Astrocyte of the cerebellum (primary cell): ENCODE data around the gene THADA.

Source experiments
- DNase-seq: peaks from one replicate; pipeline ENCODE4 v3.0.0-alpha.2; 2011; ENCODE audit warnings: low read depth
- H3K4me3 ChIP-seq: 2 replicates; pipeline ENCODE4 v1.5.1; 2011; ENCODE audit warnings: mild to moderate bottlenecking, low read depth, low read length, moderate library complexity
- in situ Hi-C: cut with HindIII; loops from 2 replicates; pipeline ENCODE4 v1.10.0; 2017; ENCODE audit warnings: low sequenced_read_pairs
- TF ChIP-seq, protein P1 (sequence below): IDR thresholded peaks from 2 replicates; pipeline ENCODE4 v1.5.1; 2012; ENCODE audit warnings: low read length, low read depth, moderate library complexity, mild to moderate bottlenecking; ENCODE audit errors: missing control alignments

The THADA gene

DNA sequence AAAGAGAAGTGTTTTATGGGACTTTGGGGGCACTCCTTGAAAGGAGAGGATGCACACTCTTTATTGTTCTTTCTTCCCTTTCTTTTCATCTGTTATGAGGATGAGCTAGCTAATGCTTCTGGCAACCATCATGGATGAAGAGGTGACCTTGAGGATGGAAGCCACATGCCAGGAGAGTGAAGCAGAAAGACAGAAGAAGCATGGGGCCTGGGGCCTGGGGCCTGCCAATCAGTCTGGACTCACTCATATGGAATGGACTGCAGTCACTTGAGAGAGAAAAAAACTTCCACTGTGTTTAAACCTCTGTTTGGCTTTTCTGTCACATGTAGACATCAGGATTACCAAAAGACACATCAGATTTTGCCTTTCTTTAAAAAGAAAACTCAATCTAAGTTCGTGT, 333.6 kb downstream of the THADA start:
- no peak for DNase-seq
- in situ Hi-C loops = no loop called here
- H3K4me3 ChIP-seq = no peak overlapping the region
- TF ChIP-seq, protein P1, sequence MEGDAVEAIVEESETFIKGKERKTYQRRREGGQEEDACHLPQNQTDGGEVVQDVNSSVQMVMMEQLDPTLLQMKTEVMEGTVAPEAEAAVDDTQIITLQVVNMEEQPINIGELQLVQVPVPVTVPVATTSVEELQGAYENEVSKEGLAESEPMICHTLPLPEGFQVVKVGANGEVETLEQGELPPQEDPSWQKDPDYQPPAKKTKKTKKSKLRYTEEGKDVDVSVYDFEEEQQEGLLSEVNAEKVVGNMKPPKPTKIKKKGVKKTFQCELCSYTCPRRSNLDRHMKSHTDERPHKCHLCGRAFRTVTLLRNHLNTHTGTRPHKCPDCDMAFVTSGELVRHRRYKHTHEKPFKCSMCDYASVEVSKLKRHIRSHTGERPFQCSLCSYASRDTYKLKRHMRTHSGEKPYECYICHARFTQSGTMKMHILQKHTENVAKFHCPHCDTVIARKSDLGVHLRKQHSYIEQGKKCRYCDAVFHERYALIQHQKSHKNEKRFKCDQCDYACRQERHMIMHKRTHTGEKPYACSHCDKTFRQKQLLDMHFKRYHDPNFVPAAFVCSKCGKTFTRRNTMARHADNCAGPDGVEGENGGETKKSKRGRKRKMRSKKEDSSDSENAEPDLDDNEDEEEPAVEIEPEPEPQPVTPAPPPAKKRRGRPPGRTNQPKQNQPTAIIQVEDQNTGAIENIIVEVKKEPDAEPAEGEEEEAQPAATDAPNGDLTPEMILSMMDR = no peak

DNA sequence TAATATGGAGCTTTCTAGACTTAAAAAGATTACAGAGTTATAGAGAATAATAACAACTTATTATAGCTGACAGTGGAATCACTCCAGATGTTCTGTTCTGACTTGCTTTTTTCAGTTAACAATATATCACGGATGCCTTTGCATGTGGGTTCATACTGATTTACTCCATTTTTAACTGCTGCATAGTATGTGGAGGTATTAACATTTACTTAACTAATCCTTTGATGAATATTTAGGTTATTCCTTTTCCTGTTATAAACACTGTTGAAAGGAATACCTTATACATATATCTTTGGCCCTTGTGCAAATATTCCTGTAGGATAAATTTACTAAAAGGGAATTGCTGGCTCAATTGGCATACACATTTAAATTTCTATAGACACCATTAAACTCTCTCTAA, 336.3 kb downstream of the THADA start:
- no peak overlapping the region for H3K4me3 ChIP-seq
- TF ChIP-seq, protein P1 = no peak
- in situ Hi-C loops = no loop called here
- DNase-seq = no peak

DNA sequence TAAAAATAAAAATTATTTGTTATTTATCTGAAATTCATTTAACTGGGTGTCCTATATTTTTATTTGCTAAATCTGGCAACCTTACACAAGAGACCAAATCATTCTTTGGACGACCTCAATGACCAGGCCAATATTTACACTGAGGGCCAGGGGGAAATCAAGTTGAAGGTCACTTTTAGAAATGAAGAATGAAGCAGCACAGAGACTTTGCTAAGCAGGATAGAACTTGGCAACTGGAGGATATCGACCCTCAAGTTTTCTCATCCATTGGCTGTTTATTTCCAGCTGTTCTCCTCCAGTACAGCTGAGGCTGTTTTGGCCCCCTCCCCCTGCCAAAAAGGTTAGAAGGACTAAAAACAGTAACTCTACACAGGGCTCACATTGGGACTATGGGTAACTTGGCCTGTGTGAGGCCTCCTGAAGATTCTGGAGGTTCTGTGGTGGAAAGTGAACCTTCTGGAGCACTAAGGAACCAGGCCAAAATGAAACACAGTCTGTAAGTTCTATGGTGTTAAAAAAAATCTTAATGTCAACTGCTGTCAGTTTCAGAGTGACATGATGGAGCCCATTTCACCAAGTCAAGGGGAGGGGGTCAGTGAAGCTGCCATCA, 337.2 kb downstream of the THADA start:
- H3K4me3 ChIP-seq = no peak overlapping the region
- no peak for DNase-seq
- in situ Hi-C loops = no loop called here
- TF ChIP-seq, protein P1 = no peak

DNA sequence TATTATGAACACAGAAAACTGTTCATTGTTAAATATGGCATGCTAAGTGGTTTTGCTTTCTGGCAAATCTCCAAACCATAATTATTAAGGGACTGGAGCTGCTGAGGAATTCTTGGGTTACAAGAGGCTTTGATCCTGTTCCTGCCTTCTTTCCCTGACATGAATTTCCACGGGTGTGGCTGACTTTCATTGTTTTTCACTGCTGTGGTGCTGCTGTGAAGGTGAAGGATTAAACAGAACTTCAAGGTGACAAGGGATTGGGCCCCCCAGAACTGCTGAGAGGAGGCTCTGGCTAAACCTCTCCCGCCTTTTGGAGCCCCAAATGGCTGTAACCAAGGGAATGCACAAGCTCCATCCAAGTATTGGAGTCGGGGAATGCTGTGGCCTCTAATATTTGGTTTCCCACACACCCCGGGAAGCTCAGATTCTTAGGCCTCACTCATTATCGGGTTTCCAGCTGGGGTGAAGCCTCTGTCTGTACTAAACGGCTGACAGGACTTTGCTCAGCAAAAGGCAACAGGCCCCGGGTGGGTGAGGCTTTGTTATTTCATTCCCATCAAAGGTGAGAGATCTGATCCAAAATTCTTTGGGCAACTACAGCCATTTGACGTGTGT, 340.4 kb downstream of the THADA start:
- peak; percentile 96 for DNase-seq
- in situ Hi-C loops = no loop called here

DNA sequence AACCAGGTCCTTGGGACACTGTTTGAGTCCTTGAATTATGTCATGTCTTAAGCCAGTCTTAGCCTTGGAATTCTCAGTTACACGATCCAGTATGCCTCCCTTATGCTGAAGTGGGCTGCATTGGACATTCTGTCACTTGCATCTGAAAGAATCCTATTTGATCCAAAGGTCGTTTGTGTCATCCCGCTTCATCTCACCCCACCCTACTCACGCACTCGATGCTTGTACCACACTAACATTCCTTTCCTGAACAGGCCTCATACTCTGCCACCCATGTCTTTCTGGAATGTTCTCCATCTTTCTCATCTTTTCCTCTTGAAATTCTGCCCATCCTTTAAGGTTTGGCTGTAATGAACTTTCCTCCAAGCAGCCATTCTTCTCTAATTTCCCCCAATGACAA, 341.5 kb downstream of the THADA start:
- H3K4me3 ChIP-seq = no peak overlapping the region
- in situ Hi-C loops = no loop called here
- TF ChIP-seq, protein P1 = no peak
- DNase-seq = no peak

More for the DNA sequence above, 340.4 kb downstream of the THADA start:
- H3K4me3 ChIP-seq = no peak overlapping the region
- TF ChIP-seq, protein P1 = no peak

DNA sequence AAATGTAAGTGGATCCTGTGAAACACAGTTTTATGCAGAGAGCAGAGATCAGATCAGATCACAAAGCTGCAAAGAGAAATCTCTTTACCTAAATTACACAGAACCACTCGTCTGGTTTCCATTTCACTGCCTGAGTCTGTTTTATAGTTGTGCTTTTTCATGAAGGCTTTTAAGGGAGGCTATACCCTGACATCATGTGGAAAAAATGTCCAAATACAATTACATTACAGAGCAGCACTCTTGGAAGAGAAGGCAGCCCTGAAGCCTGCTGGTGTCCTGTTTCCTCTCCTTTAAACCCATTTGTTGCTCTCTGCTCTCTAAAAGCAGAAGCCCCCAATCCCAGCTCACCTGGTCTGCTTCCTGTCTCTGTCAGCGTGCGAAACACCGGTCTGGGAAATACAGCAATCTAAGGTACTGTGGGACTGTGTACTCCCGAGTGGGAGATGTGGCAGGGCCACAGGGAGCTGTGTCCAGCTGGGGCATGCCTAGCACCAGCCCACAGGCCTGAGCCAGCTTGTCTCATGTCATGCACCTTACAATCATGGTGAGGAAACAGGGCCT, 344.6 kb downstream of the THADA start:
- DNase-seq = peak; percentile 70
- H3K4me3 ChIP-seq = no peak overlapping the region
- in situ Hi-C loops = no loop called here
- TF ChIP-seq, protein P1 = no peak
